Activated T-cell treated with anti-CD3 and anti-CD28 coated beads, Interleukin-2, amount 50 U/mL, for 72 hours (primary cell): ENCODE results near the gene RRAGD. TPM values are rescaled to one million over a fixed set of nuclear protein-coding genes. Genes with fewer than 3 reads are reported as not detected.
A peak's percentile ranks its signal among the peaks of the same experiment; 100 is the strongest.

ENCODE experiments used
- ATAC-seq, 2 donors: fragments of 150-1000 bp; cut with Tn5 transposase; replicated peaks in 1 of 2; 2 replicates each; pipeline ENCODE4 v1.10.0; 2021; ENCODE audit warnings: moderate library complexity in 2 of 2, mild to moderate bottlenecking in 1 of 2
- DNase-seq, 2 donors: peaks; one replicate each; pipeline ENCODE4 v3.0.0; 2021 to 2022; ENCODE audit warnings: mixed read lengths in 1 of 2
- H3K27ac Mint-ChIP-seq: one replicate; pipeline ENCODE4 v1.8.0; 2022; ENCODE audit warnings: mild to moderate bottlenecking, moderate library complexity, mixed read lengths
- H3K27me3 Mint-ChIP-seq: one replicate; pipeline ENCODE4 v1.8.0; 2022; ENCODE audit warnings: low read depth, mixed read lengths
- H3K36me3 Mint-ChIP-seq, 2 donors: one replicate each; pipeline ENCODE4 v1.8.0; 2022; ENCODE audit warnings: mixed read lengths in 2 of 2, mild to moderate bottlenecking in 1 of 2; ENCODE audit not compliant: insufficient read depth in 2 of 2
- H3K4me1 Mint-ChIP-seq: one replicate; pipeline ENCODE4 v1.8.0; 2022; ENCODE audit warnings: low read depth, mixed read lengths
- H3K4me3 Mint-ChIP-seq, 2 donors: one replicate each; pipeline ENCODE4 v1.8.0; 2022; ENCODE audit warnings: mild to moderate bottlenecking in 2 of 2, mixed read lengths in 2 of 2, moderate library complexity in 2 of 2
- H3K9me3 Mint-ChIP-seq, 2 donors: one replicate each; pipeline ENCODE4 v1.8.0; 2022; ENCODE audit warnings: mixed read lengths in 2 of 2
- total RNA-seq, 2 donors: library from RNA; stranded (reverse); gene quantifications; one replicate each; pipeline ENCODE4 v1.2.3, GENCODE V29; 2022

Gene RRAGD
- total RNA-seq, 2 donors from 2014 or later: 11.8 to 12.2 TPM

DNA sequence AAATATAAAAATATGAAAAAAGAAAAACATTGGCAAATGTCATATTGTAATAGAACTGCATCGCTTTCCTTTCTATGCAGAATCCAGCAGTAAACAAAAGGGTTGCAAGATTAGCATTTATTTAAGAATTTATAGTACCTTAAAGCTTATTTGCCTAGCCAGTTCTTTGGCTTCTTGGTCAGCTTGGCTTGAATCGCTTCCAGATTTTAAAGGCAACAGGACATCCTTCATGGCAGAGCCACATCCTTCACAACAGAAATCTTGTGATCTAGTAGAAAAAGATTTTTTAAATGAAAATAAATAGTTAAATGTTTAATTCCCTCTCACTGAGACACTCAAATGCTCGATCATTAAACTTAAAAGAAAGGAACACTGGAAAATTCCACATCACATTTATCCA lies 76.9 kb downstream of the RRAGD start:
- no peak overlapping the region for H3K4me3 Mint-ChIP-seq
- no peak for DNase-seq
- H3K36me3 Mint-ChIP-seq: peaks cover 0 to 5% of the 10 kb centered on the region in 2 donors
- ATAC-seq: no peak
- no peaks in the 10 kb centered on the region for H3K27me3 Mint-ChIP-seq
- no peak overlapping the region for H3K27ac Mint-ChIP-seq
- no peaks in the 10 kb centered on the region for H3K9me3 Mint-ChIP-seq
- H3K4me1 Mint-ChIP-seq: no peaks in the 10 kb centered on the region

DNA sequence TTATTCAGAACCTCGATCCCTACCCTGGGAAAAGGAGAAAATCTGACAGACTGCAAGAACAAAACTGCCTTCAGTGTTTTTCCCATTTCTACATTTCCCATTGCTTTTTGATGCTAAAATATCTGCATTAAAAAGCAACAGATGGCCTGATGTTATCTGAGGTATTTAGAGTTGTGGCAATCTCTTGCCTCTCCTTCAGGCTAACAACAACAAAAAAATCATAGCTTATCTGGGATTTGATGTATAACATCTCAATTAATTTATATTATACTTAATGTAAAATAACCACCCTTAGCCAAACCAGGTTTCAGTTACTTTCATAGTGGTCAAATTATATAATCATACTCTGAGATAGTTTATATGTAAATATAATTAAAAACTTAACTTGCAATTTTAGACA lies 81.2 kb downstream of the RRAGD start:
- H3K4me1 Mint-ChIP-seq: no peaks in the 10 kb centered on the region
- no peak for ATAC-seq
- no peaks in the 10 kb centered on the region for H3K27me3 Mint-ChIP-seq
- no peak overlapping the region for H3K27ac Mint-ChIP-seq
- no peak for DNase-seq
- H3K9me3 Mint-ChIP-seq: no peaks in the 10 kb centered on the region
- H3K4me3 Mint-ChIP-seq: no peak overlapping the region
- peaks cover 0 to 9% of the 10 kb centered on the region in 2 donors for H3K36me3 Mint-ChIP-seq

DNA sequence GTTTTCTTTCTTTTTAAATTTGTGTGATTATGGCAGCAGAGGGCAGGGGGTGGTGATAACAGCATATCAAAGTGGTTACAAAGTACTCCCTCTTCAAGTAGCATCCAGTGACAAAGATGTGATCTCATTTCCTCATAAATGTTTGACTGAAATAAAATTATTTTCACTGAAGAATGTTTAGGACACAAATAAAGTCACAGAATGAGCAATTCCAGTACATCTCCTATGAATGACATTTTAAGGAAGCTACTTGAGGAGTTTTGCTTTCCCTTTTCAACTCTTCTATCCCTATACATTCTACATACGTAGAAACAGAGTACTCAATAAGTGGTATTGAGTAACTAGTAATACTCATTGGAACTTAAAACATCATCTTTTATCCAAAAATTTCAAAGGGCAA lies 83.1 kb downstream of the RRAGD start:
- Mint-ChIP-seq H3K4me1 (no peaks in the 10 kb centered on the region), H3K9me3 (no peaks in the 10 kb centered on the region), H3K27ac (peak overlapping the region; percentile 9), H3K4me3 (no peak overlapping the region), H3K36me3 (peaks cover 0 to 9% of the 10 kb centered on the region in 2 donors), H3K27me3 (no peaks in the 10 kb centered on the region)
- no peak for ATAC-seq
- no peak for DNase-seq

DNA sequence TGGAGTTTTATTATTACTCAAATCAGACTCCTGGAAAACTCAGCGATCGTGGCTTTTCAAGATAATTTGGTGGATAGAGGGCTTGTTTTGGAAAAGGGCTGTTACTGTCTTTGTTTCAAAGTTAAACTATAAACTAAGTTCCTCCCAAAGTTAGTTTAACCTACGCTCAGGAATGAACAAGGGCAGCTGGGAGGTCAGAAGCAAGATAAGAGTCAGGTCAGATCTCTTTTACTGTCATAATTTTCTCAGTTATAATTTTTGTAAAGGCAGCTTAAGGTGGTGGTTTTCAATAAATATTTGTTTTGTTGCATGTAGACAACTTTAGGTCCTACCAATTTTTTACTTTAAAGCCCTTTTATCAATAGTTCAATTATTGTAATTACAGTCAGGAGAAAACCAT lies 87.8 kb downstream of the RRAGD start:
- Mint-ChIP-seq H3K36me3 (peaks cover 0 to 4% of the 10 kb centered on the region in 2 donors), H3K27me3 (no peaks in the 10 kb centered on the region), H3K4me1 (no peaks in the 10 kb centered on the region), H3K9me3 (no peaks in the 10 kb centered on the region), H3K27ac (no peak overlapping the region), H3K4me3 (no peak overlapping the region)
- ATAC-seq: no peak
- no peak for DNase-seq

DNA sequence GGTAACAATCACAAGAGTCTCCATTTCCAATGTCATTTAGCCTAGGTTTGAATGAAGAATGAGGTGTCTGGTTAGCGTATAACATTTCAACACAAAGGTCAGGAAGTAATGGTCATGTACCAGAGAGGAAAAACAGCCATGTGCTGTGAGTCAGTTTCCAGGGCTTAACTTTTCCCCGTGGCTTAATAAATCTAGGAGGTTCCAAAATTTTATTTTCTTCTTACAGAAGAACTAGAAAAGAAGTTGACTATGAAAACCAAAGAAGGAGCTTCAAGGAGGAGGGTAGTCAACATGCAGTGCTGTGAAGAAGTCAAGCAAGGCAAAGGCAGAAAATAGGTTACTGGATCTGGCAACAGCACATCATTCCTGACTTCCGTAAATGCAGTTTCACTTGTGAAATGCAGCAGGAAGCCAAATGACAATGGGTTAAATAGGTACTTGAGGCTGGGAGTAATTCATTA lies 88.5 kb downstream of the RRAGD start:
- no peak for ATAC-seq
- Mint-ChIP-seq H3K27ac (no peak overlapping the region), H3K4me1 (no peaks in the 10 kb centered on the region), H3K9me3 (no peaks in the 10 kb centered on the region), H3K36me3 (peaks cover 0 to 4% of the 10 kb centered on the region in 2 donors), H3K27me3 (no peaks in the 10 kb centered on the region), H3K4me3 (no peak overlapping the region)
- DNase-seq: no peak

DNA sequence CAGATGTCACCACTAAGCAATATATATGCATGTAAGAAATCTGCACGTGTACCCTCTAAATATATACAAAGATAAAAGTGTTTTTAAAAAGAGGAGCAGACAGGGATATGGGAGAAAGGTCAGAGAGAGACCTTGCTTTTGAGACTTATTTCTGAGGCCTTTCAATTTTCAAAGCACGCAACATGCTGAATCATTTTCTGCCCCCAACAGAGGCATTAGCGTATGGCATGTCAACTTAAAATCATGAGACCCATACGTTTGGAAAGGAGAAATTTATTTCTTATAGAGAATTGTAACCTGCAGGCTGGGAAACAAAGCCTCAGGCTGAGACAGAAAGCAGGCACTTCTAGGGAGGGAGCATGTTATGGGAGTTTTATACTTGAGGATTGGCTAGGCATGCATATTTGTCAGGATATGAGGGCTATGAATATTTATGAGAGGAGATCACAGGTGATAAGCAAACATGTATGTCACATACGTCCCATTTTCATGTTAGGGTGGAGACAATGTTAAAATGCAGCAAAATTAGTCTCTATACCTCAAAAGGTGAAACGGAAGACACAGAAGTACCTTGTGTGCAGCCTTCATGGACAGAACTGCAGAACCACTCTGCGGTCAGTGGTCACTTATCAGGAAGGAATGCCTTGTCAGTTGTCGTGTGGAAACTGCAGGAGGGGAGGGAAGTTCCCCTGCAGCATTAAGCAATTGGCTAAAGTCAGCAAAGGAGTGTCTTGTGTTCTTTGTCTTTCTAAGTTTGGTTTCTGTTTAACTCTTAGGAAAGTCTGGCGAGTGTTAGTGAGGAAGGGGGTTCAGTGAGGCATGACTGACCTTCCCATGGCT lies 90.7 kb downstream of the RRAGD start:
- Mint-ChIP-seq H3K36me3 (peaks cover 0 to 1% of the 10 kb centered on the region in 2 donors), H3K27me3 (no peaks in the 10 kb centered on the region), H3K9me3 (no peaks in the 10 kb centered on the region), H3K4me3 (no peak overlapping the region), H3K27ac (no peak overlapping the region), H3K4me1 (no peaks in the 10 kb centered on the region)
- no peak for DNase-seq
- ATAC-seq: no peak

DNA sequence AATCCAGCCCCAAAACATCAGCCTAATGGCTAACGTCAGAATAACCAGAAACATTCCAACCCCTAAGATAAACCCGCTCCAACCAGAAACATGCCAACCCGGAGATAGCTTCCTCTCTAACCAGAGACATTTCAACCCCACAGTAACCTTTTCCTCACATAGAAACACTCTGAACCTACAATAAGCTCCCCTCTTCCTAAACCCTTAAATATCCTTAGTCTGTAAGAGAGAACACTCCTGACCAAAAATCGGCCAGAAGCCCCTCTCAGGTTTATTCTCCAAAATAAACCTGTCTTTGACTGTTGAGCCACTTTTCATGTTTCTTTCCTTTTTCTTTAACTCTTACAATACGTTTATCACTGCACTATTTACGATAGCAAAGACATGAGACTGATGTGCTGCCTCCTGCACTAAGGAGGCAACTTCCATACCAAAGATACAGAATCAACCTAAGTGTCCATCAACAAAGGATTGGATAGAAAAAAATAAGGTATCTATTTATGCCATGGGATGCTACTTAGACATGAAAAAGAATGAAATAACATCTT lies 92.0 kb downstream of the RRAGD start:
- peaks cover 0 to 1% of the 10 kb centered on the region in 2 donors for H3K36me3 Mint-ChIP-seq
- DNase-seq: no peak
- no peaks in the 10 kb centered on the region for H3K9me3 Mint-ChIP-seq
- H3K27ac Mint-ChIP-seq: no peak overlapping the region
- H3K4me1 Mint-ChIP-seq: no peaks in the 10 kb centered on the region
- ATAC-seq: no peak
- H3K27me3 Mint-ChIP-seq: no peaks in the 10 kb centered on the region
- no peak overlapping the region for H3K4me3 Mint-ChIP-seq

DNA sequence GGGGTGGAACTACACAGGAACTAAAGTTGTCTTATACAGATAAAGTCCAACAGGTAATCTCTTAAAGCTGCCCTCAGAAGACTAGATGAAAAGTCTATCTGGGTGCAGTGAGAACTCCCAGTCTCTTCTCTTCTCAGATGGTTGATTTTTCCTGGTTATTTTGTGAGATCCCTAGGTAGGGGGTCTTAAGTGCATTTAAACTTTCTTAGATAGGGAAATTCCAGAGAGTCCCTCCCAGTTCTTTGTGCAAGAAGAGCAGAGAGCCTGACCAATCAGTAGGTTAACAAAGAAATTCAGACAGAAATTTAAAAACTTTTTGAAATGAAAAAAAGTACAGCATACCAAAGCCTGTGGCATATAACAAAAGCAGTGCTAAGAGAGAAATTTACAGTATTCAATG lies 95.0 kb downstream of the RRAGD start:
- no peak for ATAC-seq
- Mint-ChIP-seq H3K4me3 (no peak overlapping the region), H3K27ac (peak overlapping the region; percentile 7), H3K27me3 (no peaks in the 10 kb centered on the region), H3K9me3 (no peaks in the 10 kb centered on the region), H3K4me1 (no peaks in the 10 kb centered on the region), H3K36me3 (no peaks in the 10 kb centered on the region)
- no peak for DNase-seq

DNA sequence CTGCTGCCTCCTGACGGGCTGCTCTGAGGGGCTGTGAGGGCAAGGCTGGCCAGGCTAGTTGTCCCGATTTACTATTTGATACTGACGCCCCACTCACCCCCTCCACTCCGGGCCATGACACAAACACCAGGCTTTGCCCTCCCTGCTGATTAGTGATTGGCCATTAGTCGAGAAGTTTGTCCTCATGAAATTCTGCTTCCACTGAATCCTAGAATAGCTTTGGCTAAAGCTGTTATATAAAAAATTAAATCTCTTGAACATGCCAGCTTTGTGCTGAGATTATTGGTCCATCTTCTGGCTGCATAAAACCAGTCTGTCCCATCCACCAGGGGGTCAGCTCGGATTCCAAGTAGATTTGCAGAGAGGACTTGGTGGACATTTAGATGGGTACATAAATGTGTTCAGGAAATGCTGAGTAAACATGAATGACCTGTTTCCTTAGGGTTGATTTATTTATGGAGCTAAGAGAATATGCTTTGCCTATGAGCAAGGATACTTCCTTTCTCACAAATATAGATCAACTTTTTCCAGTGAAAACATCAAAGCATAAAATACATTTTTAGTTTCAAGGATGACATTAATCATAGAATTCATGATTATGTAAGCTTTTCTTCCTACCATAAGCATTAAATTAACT lies 96.7 kb downstream of the RRAGD start, which contains the start of gene GABRR2:
TSS of gene GABRR2 (minus strand) at position 51 of the 637 bp plus-strand sequence. CDS start 134 bp downstream, outside the sequence.
- Mint-ChIP-seq H3K4me3 (no peak within 1 kb of the TSS), H3K27me3 (no peaks in the 10 kb centered on the region), H3K9me3 (no peaks in the 10 kb centered on the region), H3K36me3 (no peaks in the 10 kb centered on the region), H3K4me1 (no peaks in the 10 kb centered on the region), H3K27ac (no peak within 1 kb of the TSS)
- no peak for DNase-seq
- no peak for ATAC-seq

DNA sequence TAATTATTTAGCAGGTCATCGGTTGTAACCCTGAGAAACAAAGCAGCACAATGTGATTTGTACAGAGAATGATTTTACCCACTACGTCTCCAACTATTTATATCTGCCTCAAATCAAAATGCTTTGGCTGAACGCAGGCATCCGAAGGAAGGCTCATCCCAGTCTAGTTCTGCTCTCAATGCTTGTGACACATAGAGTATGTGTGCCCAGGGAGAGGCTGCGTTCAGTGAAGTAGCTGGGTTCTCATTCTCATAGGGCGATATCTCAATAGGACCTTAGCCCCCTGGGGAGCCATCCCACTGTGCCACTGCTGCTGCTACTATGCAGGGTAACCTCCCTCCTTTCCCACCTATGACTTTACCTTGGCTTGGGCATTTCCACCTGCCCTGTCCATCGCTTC lies 97.4 kb downstream of the RRAGD start:
- no peak for ATAC-seq
- no peaks in the 10 kb centered on the region for H3K9me3 Mint-ChIP-seq
- H3K27ac Mint-ChIP-seq: no peak overlapping the region
- no peaks in the 10 kb centered on the region for H3K4me1 Mint-ChIP-seq
- no peak overlapping the region for H3K4me3 Mint-ChIP-seq
- no peaks in the 10 kb centered on the region for H3K36me3 Mint-ChIP-seq
- H3K27me3 Mint-ChIP-seq: no peaks in the 10 kb centered on the region
- DNase-seq: no peak

Other genes starting within 250 kb of the RRAGD start
- gene GABRR1, start 194.9 kb downstream of the RRAGD start, total RNA-seq: not detected
- gene GABRR2, start 97.0 kb downstream of the RRAGD start, total RNA-seq: under 1 TPM; 0.46 to 0.74 TPM
- gene UBE2J1, start 59.6 kb downstream of the RRAGD start, total RNA-seq: 10 to 100 TPM; 20.6 to 21.4 TPM
- 1 to 10 TPM; 4.2 to 5.5 TPM for gene ANKRD6, start 20.9 kb upstream of the RRAGD start, total RNA-seq
- gene LYRM2, start 226.5 kb upstream of the RRAGD start, total RNA-seq: 10 to 100 TPM; 17.9 to 18.4 TPM